H1 (cell line): ENCODE results near the gene SEZ6. TPM values are rescaled to one million over a fixed set of nuclear protein-coding genes. Genes with fewer than 3 reads are reported as not detected.
A peak's percentile ranks its signal among the peaks of the same experiment; 100 is the strongest.

ENCODE experiments used
- CTCF ChIA-PET: fragments of 300-600 bp; sonication (Branson Sonifier 250); formaldehyde crosslinking; loops from one replicate; lab custom pipeline; 2021; ENCODE audit not compliant: partially characterized antibody; lab: Charles Lee
- POLR2A ChIA-PET: fragments of 300-600 bp; sonication (Branson Sonifier 250); formaldehyde crosslinking; loops from one replicate; lab custom pipeline; 2021; ENCODE audit warnings: inconsistent platforms; ENCODE audit not compliant: partially characterized antibody; lab: Charles Lee
- DNase-seq, 2 experiments: peaks; one replicate each; pipeline versions ENCODE4 v3.0.0 to v3.0.0-alpha.2; 2010 to 2022; ENCODE audit warnings: low spot score in 2 of 2, low read depth in 1 of 2, mixed read lengths in 1 of 2
- FAIRE-seq: peaks from 2 replicates; lab custom pipeline; 2011; peaks lifted over from hg19 to GRCh38; lab: Jason Lieb, UNC
- H2AFZ ChIP-seq: 2 replicates; pipeline ENCODE4 v1.8.1; 2012; ENCODE audit warnings: low read length, inconsistent platforms
- H2AK5ac ChIP-seq: 2 replicates; pipeline ENCODE4 v1.6.1; 2013; ENCODE audit warnings: low read depth, low read length
- H2BK120ac ChIP-seq: replicated peaks from 2 replicates; pipeline ENCODE3; 2013; ENCODE audit warnings: low read depth, low read length, inconsistent platforms
- H2BK12ac ChIP-seq: 2 replicates; pipeline ENCODE4 v1.6.1; 2013; ENCODE audit warnings: low read depth, low read length
- H2BK15ac ChIP-seq: 2 replicates; pipeline ENCODE4 v1.6.1; 2013; ENCODE audit warnings: low read length
- H2BK20ac ChIP-seq: 2 replicates; pipeline ENCODE4 v1.6.1; 2013; ENCODE audit warnings: low read length
- H2BK5ac ChIP-seq: 2 replicates; pipeline ENCODE4 v1.6.1; 2013; ENCODE audit warnings: low read depth, low read length
- H3K14ac ChIP-seq: 2 replicates; pipeline ENCODE4 v1.6.1; 2013; ENCODE audit warnings: inconsistent platforms; ENCODE audit not compliant: insufficient read length
- H3K18ac ChIP-seq: 2 replicates; pipeline ENCODE4 v1.6.1; 2013; ENCODE audit warnings: low read length; ENCODE audit errors: extremely low read depth
- H3K23ac ChIP-seq: 2 replicates; pipeline ENCODE4 v1.6.1; 2013; ENCODE audit warnings: inconsistent platforms; ENCODE audit not compliant: insufficient read length
- H3K23me2 ChIP-seq: 2 replicates; pipeline ENCODE4 v1.6.1; 2013; ENCODE audit warnings: low read depth, low read length
- H3K27ac ChIP-seq: 2 replicates; pipeline ENCODE4 v1.6.1; 2011; ENCODE audit warnings: low read depth, low read length, inconsistent platforms
- H3K27me3 ChIP-seq, 4 experiments: replicated peaks in 1 of 4; 1 replicate in 1 of 4; 2 replicates in 3 of 4; pipeline versions ENCODE4 v1.6.1 to v1.8.1; 2011 to 2013; ENCODE audit warnings: low read length in 3 of 4, mild to moderate bottlenecking in 3 of 4, inconsistent platforms in 2 of 4, mixed read lengths in 2 of 4, moderate library complexity in 1 of 4; ENCODE audit not compliant: control insufficient read depth in 3 of 4, insufficient read depth in 3 of 4; ENCODE audit errors: extremely low read depth in 1 of 4
- H3K36me3 ChIP-seq, 4 experiments: 2 replicates each; pipeline versions ENCODE4 v1.6.1 to v1.8.1; 2011 to 2013; ENCODE audit warnings: mild to moderate bottlenecking in 4 of 4, low read length in 3 of 4, moderate library complexity in 2 of 4, control low read depth in 1 of 4, inconsistent platforms in 1 of 4; ENCODE audit not compliant: insufficient read depth in 4 of 4, control insufficient read depth in 2 of 4
- H3K4ac ChIP-seq: replicated peaks from 2 replicates; pipeline ENCODE3; 2013; ENCODE audit warnings: low read length, low read depth, mixed read lengths, inconsistent platforms; ENCODE audit not compliant: insufficient read length
- H3K4me1 ChIP-seq, 4 experiments: replicated peaks in 1 of 4; 1 replicate in 1 of 4; 2 replicates in 3 of 4; pipeline versions ENCODE4 v1.6.1 to v1.8.1; 2011 to 2013; ENCODE audit warnings: low read length in 3 of 4, inconsistent platforms in 2 of 4, mixed read lengths in 1 of 4; ENCODE audit not compliant: insufficient read depth in 4 of 4, control insufficient read depth in 3 of 4
- H3K4me2 ChIP-seq, 2 experiments: 2 replicates each; pipeline versions ENCODE4 v1.6.1 to v1.8.1; 2011 to 2013; ENCODE audit warnings: low read depth in 2 of 2, low read length in 2 of 2, control low read depth in 1 of 2, inconsistent platforms in 1 of 2, mild to moderate bottlenecking in 1 of 2; ENCODE audit not compliant: insufficient read depth in 1 of 2
- H3K4me3 ChIP-seq, 4 experiments: fragments of 200-600, 300-600 bp in 1 of 4; sonication (generic), shearing (Covaris generic), sonication (Bioruptor Twin) in 1 of 4; 2 replicates each; pipeline versions ENCODE4 v1.5.1 to v1.8.1; 2011 to 2016; ENCODE audit warnings: low read length in 4 of 4, low read depth in 3 of 4, control low read depth in 2 of 4, inconsistent platforms in 2 of 4, mild to moderate bottlenecking in 2 of 4, mixed read lengths in 1 of 4, moderate library complexity in 1 of 4; ENCODE audit not compliant: insufficient read depth in 2 of 4; ENCODE audit errors: extremely low read depth in 1 of 4
- H3K56ac ChIP-seq: replicated peaks from 2 replicates; pipeline ENCODE3; 2013; ENCODE audit warnings: low read depth, mild to moderate bottlenecking, mixed read lengths, low read length, inconsistent platforms; ENCODE audit not compliant: insufficient read length
- H3K79me1 ChIP-seq: 2 replicates; pipeline ENCODE4 v1.6.1; 2013; ENCODE audit warnings: low read depth, low read length, control low read depth
- H3K79me2 ChIP-seq, 2 experiments: 2 replicates each; pipeline versions ENCODE4 v1.6.1 to v1.8.1; 2012 to 2013; ENCODE audit warnings: low read length in 2 of 2, mild to moderate bottlenecking in 2 of 2, inconsistent platforms in 1 of 2; ENCODE audit not compliant: insufficient read depth in 2 of 2, control insufficient read depth in 1 of 2
- H3K9ac ChIP-seq, 4 experiments: replicated peaks in 1 of 4; 1 replicate in 1 of 4; 2 replicates in 3 of 4; pipeline versions ENCODE4 v1.6.1 to v1.8.1; 2011 to 2013; ENCODE audit warnings: low read depth in 3 of 4, low read length in 3 of 4, control low read depth in 2 of 4, mild to moderate bottlenecking in 2 of 4, moderate library complexity in 2 of 4, inconsistent platforms in 1 of 4; ENCODE audit errors: extremely low read depth in 1 of 4
- H3K9me3 ChIP-seq, 2 experiments: 2 replicates each; pipeline versions ENCODE4 v1.6.1 to v1.8.1; 2012 to 2013; ENCODE audit warnings: mild to moderate bottlenecking in 2 of 2, moderate library complexity in 2 of 2, control low read depth in 1 of 2, inconsistent platforms in 1 of 2, low read depth in 1 of 2, low read length in 1 of 2, mixed read lengths in 1 of 2; ENCODE audit not compliant: insufficient read depth in 2 of 2
- H4K20me1 ChIP-seq, 2 experiments: replicated peaks in 1 of 2; 2 replicates each; pipeline versions ENCODE3 to v1.8.1; 2011 to 2013; ENCODE audit warnings: inconsistent platforms in 2 of 2, low read length in 2 of 2, mild to moderate bottlenecking in 1 of 2; ENCODE audit not compliant: insufficient read depth in 2 of 2, control insufficient read depth in 1 of 2
- H4K5ac ChIP-seq: 2 replicates; pipeline ENCODE4 v1.6.1; 2013; ENCODE audit warnings: low read length, low read depth, mixed read lengths, inconsistent platforms; ENCODE audit not compliant: insufficient read length
- H4K8ac ChIP-seq: 2 replicates; pipeline ENCODE4 v1.8.0; 2013; ENCODE audit warnings: mild to moderate bottlenecking, moderate library complexity, low read length, inconsistent platforms; ENCODE audit not compliant: insufficient read depth; ENCODE audit errors: extremely low read depth
- H4K91ac ChIP-seq: replicated peaks from 2 replicates; pipeline ENCODE3; 2013; ENCODE audit warnings: low read length, mixed read lengths, inconsistent platforms; ENCODE audit not compliant: insufficient read length
- ASH2L ChIP-seq: fragments of 200-600, 300-600 bp; sonication (generic); IDR thresholded peaks from one replicate; pipeline ENCODE4 v1.7.1; 2017; ENCODE audit warnings: low read length
- GTF2F1 ChIP-seq: IDR thresholded peaks from 2 replicates; pipeline ENCODE4 v1.6.1; 2012; ENCODE audit warnings: low read depth, low read length, improper control_type of control experiment, borderline replicate concordance
- JUND ChIP-seq: IDR thresholded peaks from 2 replicates; pipeline ENCODE4 v1.6.1; 2011; ENCODE audit warnings: mild to moderate bottlenecking, improper control_type of control experiment, low read length
- NRF1 ChIP-seq: IDR thresholded peaks from 2 replicates; pipeline ENCODE4 v1.6.1; 2011; ENCODE audit warnings: mild to moderate bottlenecking, low read depth, low read length, improper control_type of control experiment
- SAP30 ChIP-seq: fragments of 300-600 bp; sonication (generic); IDR thresholded peaks from 2 replicates; pipeline ENCODE4 v1.7.1; 2012; ENCODE audit warnings: low read length, moderate library complexity, mild to moderate bottlenecking, inconsistent platforms; ENCODE audit not compliant: insufficient read depth, insufficient replicate concordance
- SRF ChIP-seq: IDR thresholded peaks from 2 replicates; pipeline ENCODE4 v1.6.1; 2011; ENCODE audit warnings: mild to moderate bottlenecking, low read depth, low read length, moderate library complexity
- TAF7 ChIP-seq: optimal IDR thresholded peaks from 2 replicates; pipeline ENCODE3; 2011; ENCODE audit warnings: low read depth, mild to moderate bottlenecking, inconsistent platforms, low read length, moderate library complexity, borderline replicate concordance
- YY1 ChIP-seq: IDR thresholded peaks from 2 replicates; pipeline ENCODE4 v1.6.1; 2011; ENCODE audit warnings: low read depth, mild to moderate bottlenecking, low read length
- WGBS, 2 experiments: shearing (Covaris generic) in 1 of 2; methylation state at CpG; one replicate each; pipeline versions ENCODE4 v1.1.6 to v1.1.7; 2013 to 2015; ENCODE audit warnings: low lambda C conversion rate in 2 of 2, mixed read lengths in 2 of 2, inconsistent platforms in 1 of 2, low coverage in 1 of 2, missing lambda C conversion rate in 1 of 2; ENCODE audit not compliant: insufficient replicate concordance in 2 of 2, insufficient coverage in 1 of 2, insufficient read length in 1 of 2; ENCODE audit errors: extremely low coverage in 1 of 2, missing lambda C conversion rate in 1 of 2; 5-methylcytosine and 5-hydroxymethylcytosine counted together
- polyA plus RNA-seq, 7 experiments: library from polyadenylated mRNA; depleted of rRNA in 3 of 7; stranded (reverse) in 5 of 7; unstranded in 2 of 7; fragments of >200 nt in 5 of 7; fragments of 200-250 nt in 2 of 7; gene quantifications; 1 replicate in 5 of 7; 2 replicates in 1 of 7; 4 replicates in 1 of 7; pipeline versions ENCODE4 v1.2.1 to v1.2.3, GENCODE V29; 2011 to 2013; ENCODE audit warnings: missing spikeins in 2 of 7, mixed read lengths in 2 of 7
- total RNA-seq: library from RNA; stranded (reverse); fragmentation: NEBNext Ultra II Directional; extraction: Animal tissue kit (Norgen Biotek cat#: 25700); gene quantifications from 2 replicates; pipeline ENCODE4 v1.2.1, GENCODE V29; 2021

SEZ6 gene
- total and polyA plus RNA-seq, 2 of the 8 experiments (the other 6 are each of a cell fraction or from before 2014, with no cell fraction given), result 6.9 to 16.1 TPM

DNA sequence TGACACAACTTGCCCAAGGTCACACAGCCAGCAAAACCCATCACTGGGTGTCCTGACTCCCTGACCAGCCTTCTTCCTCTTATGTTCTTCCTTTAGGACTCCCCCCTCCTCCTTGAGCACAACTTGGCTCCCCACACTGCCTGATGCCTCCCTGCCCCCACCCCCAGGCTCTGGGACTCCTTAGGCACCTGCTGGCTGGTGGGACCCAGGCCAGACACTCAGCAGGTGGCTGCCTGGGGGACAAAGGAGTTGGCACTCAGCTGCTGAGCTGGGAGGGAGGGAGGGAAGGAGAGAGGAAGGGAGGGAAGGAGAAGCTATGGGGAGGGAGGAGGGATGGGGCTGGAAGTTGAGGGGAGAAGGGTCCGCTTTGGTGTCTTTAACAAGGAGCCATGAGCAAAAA, 8.0 kb downstream of the SEZ6 start:
- Histone ChIP-seq H2BK120ac (no peak overlapping the region), H3K27me3 (no peaks in the 10 kb centered on the region; a peak in 3 of 7 replicates), H3K36me3 (no peaks in the 10 kb centered on the region), H4K5ac (no peak overlapping the region), H3K18ac (no peak overlapping the region; the same call in 1 of the 2 replicates), H3K4ac (no peak overlapping the region), H4K20me1 (no peaks in the 10 kb centered on the region), H3K4me2 (peak overlapping the region in 1 of 2 experiments; percentile 17; a peak in 1 of 4 replicates), H3K4me1 (peaks cover 4 to 31% (median 20%) of the 10 kb centered on the region in 4 experiments), H4K8ac (no peak overlapping the region), H3K79me1 (no peaks in the 10 kb centered on the region), H3K9me3 (no peaks in the 10 kb centered on the region), H2AK5ac (no peak overlapping the region), H2BK20ac (no peak overlapping the region), H4K91ac (no peak overlapping the region), H3K56ac (no peak overlapping the region), H3K23me2 (no peaks in the 10 kb centered on the region), H3K14ac (no peak overlapping the region), H3K27ac (no peak overlapping the region), H3K79me2 (no peaks in the 10 kb centered on the region), H3K9ac (no peak overlapping the region), H2BK12ac (0 out of 2 replicates have a peak overlapping the region, but pooled peaks have one; percentile 27), H2BK15ac (no peak overlapping the region; the same call in 1 of the 2 replicates), H2BK5ac (no peak overlapping the region), H3K4me3 (no peak overlapping the region), H2AFZ (no peak overlapping the region), H3K23ac (no peak overlapping the region)
- CTCF ChIA-PET, result interaction anchor here (0.7 to 17.9 kb wide), 6 partner anchors 16 to 117 kb away, joined by 3 to 239 read pairs (median 3); no protein-coding TSS in a partner anchor
- FAIRE-seq (no peak), DNase-seq (no peak)
- no CpG with 5 or more reads among the region's 1 CpG for WGBS, 2 experiments
- POLR2A ChIA-PET, result interaction anchor here (0.8 to 2.3 kb wide), 3 partner anchors 11 to 34 kb away, joined by 3 to 7 read pairs (median 4); no protein-coding TSS in a partner anchor
- no peak for TF ChIP-seq NRF1
- no peak for TF ChIP-seq SRF
- no peak for TF ChIP-seq TAF7
- no peak for TF ChIP-seq YY1
- no peak for TF ChIP-seq ASH2L
- TF ChIP-seq GTF2F1, result no peak
- no peak for TF ChIP-seq SAP30
- no peak for TF ChIP-seq JUND
